ENCODE data around the gene WASHC4. TPM values are rescaled to one million over a fixed set of nuclear protein-coding genes. Genes with fewer than 3 reads are reported as not detected.

WASHC4 gene
- total and polyA plus RNA-seq, 10 of the 15 experiments (the other 5 are each of a cell fraction or from before 2014, with no cell fraction given) = 16.0 to 50.6 (median 34.0) TPM

DNA sequence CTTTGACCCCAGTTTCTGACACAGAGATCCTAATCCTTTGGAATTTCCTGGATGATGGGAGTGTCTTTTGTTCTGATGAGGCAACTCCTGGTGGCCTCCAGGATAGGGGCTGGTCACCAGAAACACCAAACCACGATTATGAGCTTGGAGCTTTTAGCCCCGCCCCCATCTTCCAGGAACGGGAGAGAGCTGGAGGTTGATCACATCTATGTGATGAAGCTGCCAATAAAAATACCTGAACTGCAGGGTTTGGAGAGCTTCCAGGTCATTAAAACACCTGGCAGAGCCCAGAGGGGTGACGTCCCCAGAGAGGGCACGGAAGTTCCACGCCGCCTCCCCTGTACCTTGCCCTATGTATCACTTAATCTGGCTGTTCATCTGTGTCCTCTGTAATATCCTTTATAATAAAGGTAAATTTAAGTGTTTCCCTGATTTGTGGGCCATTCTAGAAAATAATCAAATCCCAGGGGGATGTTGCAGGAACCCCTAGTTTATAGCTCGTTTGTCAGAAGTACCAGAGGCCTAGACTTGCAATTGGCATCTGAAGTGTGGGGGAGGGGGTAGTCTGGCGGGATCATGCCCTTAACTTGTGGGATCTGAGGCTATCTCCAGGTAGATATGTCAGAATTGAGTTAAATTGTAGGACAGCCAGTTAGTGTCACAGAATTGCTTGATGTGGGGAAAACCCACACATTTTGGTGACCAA lies 107.3 kb downstream of the WASHC4 start:
- Histone ChIP-seq H4K20me1 (ENCODE audit: control insufficient read depth, insufficient read depth) (no peaks in the 10 kb centered on the region; the same call in 1 of the 2 replicates), H3K4me2 (ENCODE audit: control insufficient read depth, insufficient read depth) (no peak overlapping the region), H3K27ac (ENCODE audit: control insufficient read depth, insufficient read depth) (no peak overlapping the region), H3K27me3 (replicated peaks in 1 of 2; ENCODE audit: control insufficient read depth in 2 of 2, insufficient read depth in 2 of 2, low read length in 1 of 2) (no peaks in the 10 kb centered on the region), H3K36me3 (ENCODE audit: control insufficient read depth in 2 of 2, insufficient read depth in 2 of 2, low read length in 1 of 2) (peaks cover 0 to 2% of the 10 kb centered on the region in 2 experiments; a peak in 3 of 4 replicates), H3K9me3 (replicated peaks; ENCODE audit: control insufficient read depth, insufficient read depth, low read length) (no peaks in the 10 kb centered on the region), H3K79me2 (ENCODE audit: control insufficient read depth, insufficient read depth, low read length) (no peaks in the 10 kb centered on the region), H3K4me1 (ENCODE audit: control insufficient read depth, insufficient read depth, low read length) (no peaks in the 10 kb centered on the region), H3K9ac (ENCODE audit: control insufficient read depth, insufficient read depth, low read length) (no peak overlapping the region), H2AFZ (ENCODE audit: control insufficient read depth, low read depth, low read length) (no peak overlapping the region), H3K4me3 (no peak overlapping the region)
- WGBS (ENCODE audit: insufficient coverage, insufficient replicate concordance, low lambda C conversion rate, missing lambda C conversion rate) = 83% methylated on average over 9 of the region's 9 CpGs
- RAD21 ChIA-PET (ENCODE audit: unreplicated experiment) = no interaction called here
- no peak for ATAC-seq
- CTCF ChIA-PET = interaction anchor here (1.2 kb wide), 1 partner anchor 9 kb away, joined by 3 read pairs; no protein-coding TSS in a partner anchor
- SMC1A ChIA-PET (ENCODE audit: uncharacterized antibody, unreplicated experiment) = interaction anchor here (0.5 kb wide), 1 partner anchor 183 kb away, joined by 3 read pairs; no protein-coding TSS in a partner anchor
- no TSS peak for BruUV-seq (replicated peaks)
- DNase-seq (ENCODE audit: low read depth, low spot score) = no peak
- intact Hi-C loops (cut with micrococcal nuclease; ENCODE audit: unreplicated experiment) (no loop called here), in situ Hi-C loops (cut with MboI) (no loop called here)
- POLR2A ChIA-PET = no interaction called here
- no peak for TF ChIP-seq NFYB (IDR thresholded peaks at IDR 0.05; ENCODE audit: insufficient read depth, low read depth, low read length)
- no peak for TF ChIP-seq RBBP5 (conservative IDR thresholded peaks at IDR 0.05)
- TF ChIP-seq MTA3 (IDR thresholded peaks at IDR 0.05; ENCODE audit: borderline replicate concordance, low read length) = no peak
- TF ChIP-seq, protein P1, sequence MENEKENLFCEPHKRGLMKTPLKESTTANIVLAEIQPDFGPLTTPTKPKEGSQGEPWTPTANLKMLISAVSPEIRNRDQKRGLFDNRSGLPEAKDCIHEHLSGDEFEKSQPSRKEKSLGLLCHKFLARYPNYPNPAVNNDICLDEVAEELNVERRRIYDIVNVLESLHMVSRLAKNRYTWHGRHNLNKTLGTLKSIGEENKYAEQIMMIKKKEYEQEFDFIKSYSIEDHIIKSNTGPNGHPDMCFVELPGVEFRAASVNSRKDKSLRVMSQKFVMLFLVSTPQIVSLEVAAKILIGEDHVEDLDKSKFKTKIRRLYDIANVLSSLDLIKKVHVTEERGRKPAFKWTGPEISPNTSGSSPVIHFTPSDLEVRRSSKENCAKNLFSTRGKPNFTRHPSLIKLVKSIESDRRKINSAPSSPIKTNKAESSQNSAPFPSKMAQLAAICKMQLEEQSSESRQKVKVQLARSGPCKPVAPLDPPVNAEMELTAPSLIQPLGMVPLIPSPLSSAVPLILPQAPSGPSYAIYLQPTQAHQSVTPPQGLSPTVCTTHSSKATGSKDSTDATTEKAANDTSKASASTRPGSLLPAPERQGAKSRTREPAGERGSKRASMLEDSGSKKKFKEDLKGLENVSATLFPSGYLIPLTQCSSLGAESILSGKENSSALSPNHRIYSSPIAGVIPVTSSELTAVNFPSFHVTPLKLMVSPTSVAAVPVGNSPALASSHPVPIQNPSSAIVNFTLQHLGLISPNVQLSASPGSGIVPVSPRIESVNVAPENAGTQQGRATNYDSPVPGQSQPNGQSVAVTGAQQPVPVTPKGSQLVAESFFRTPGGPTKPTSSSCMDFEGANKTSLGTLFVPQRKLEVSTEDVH (IDR thresholded peaks at IDR 0.05; ENCODE audit: low read depth, partially characterized antibody) = no peak
- TF ChIP-seq, protein P2, sequence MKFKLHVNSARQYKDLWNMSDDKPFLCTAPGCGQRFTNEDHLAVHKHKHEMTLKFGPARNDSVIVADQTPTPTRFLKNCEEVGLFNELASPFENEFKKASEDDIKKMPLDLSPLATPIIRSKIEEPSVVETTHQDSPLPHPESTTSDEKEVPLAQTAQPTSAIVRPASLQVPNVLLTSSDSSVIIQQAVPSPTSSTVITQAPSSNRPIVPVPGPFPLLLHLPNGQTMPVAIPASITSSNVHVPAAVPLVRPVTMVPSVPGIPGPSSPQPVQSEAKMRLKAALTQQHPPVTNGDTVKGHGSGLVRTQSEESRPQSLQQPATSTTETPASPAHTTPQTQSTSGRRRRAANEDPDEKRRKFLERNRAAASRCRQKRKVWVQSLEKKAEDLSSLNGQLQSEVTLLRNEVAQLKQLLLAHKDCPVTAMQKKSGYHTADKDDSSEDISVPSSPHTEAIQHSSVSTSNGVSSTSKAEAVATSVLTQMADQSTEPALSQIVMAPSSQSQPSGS (IDR thresholded peaks at IDR 0.05; ENCODE audit: low read length) = no peak
- no peak for TF ChIP-seq POLR2AphosphoS5 (IDR thresholded peaks at IDR 0.05; ENCODE audit: low read length)
- no peak for TF ChIP-seq TAF1 (IDR thresholded peaks at IDR 0.05; ENCODE audit: borderline replicate concordance, low read depth, low read length)
- no peak for TF ChIP-seq SIX5 (IDR thresholded peaks at IDR 0.05; ENCODE audit: low read depth, low read length, severe bottlenecking)
- no peak for TF ChIP-seq IKZF1 (conservative IDR thresholded peaks at IDR 0.05)
- no peak for TF ChIP-seq SIN3A (IDR thresholded peaks at IDR 0.05; ENCODE audit: low read depth, low read length)
- TF ChIP-seq, protein P3, sequence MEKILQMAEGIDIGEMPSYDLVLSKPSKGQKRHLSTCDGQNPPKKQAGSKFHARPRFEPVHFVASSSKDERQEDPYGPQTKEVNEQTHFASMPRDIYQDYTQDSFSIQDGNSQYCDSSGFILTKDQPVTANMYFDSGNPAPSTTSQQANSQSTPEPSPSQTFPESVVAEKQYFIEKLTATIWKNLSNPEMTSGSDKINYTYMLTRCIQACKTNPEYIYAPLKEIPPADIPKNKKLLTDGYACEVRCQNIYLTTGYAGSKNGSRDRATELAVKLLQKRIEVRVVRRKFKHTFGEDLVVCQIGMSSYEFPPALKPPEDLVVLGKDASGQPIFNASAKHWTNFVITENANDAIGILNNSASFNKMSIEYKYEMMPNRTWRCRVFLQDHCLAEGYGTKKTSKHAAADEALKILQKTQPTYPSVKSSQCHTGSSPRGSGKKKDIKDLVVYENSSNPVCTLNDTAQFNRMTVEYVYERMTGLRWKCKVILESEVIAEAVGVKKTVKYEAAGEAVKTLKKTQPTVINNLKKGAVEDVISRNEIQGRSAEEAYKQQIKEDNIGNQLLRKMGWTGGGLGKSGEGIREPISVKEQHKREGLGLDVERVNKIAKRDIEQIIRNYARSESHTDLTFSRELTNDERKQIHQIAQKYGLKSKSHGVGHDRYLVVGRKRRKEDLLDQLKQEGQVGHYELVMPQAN (conservative IDR thresholded peaks at IDR 0.05) = no peak
- TF ChIP-seq, protein P4, sequence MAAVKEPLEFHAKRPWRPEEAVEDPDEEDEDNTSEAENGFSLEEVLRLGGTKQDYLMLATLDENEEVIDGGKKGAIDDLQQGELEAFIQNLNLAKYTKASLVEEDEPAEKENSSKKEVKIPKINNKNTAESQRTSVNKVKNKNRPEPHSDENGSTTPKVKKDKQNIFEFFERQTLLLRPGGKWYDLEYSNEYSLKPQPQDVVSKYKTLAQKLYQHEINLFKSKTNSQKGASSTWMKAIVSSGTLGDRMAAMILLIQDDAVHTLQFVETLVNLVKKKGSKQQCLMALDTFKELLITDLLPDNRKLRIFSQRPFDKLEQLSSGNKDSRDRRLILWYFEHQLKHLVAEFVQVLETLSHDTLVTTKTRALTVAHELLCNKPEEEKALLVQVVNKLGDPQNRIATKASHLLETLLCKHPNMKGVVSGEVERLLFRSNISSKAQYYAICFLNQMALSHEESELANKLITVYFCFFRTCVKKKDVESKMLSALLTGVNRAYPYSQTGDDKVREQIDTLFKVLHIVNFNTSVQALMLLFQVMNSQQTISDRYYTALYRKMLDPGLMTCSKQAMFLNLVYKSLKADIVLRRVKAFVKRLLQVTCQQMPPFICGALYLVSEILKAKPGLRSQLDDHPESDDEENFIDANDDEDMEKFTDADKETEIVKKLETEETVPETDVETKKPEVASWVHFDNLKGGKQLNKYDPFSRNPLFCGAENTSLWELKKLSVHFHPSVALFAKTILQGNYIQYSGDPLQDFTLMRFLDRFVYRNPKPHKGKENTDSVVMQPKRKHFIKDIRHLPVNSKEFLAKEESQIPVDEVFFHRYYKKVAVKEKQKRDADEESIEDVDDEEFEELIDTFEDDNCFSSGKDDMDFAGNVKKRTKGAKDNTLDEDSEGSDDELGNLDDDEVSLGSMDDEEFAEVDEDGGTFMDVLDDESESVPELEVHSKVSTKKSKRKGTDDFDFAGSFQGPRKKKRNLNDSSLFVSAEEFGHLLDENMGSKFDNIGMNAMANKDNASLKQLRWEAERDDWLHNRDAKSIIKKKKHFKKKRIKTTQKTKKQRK (IDR thresholded peaks at IDR 0.05; ENCODE audit: low read depth, low read length) = no peak
- no peak for FAIRE-seq
